GM12865 (cell line): ENCODE results near the gene ANO1.

Experiments
- DNase-seq: peaks from one replicate; pipeline ENCODE4 v3.0.0; 2010; ENCODE audit warnings: low read depth
- H3K4me3 ChIP-seq: 2 replicates; pipeline ENCODE4 v1.5.1; 2011; ENCODE audit warnings: mild to moderate bottlenecking, low read depth, low read length, control low read depth
- TF ChIP-seq, protein P1 (sequence below): IDR thresholded peaks from 2 replicates; pipeline ENCODE4 v1.5.1; 2011; ENCODE audit warnings: low read length, control low read depth, low read depth, inconsistent platforms; ENCODE audit not compliant: insufficient read depth; ENCODE audit errors: missing control alignments

The ANO1 gene

DNA sequence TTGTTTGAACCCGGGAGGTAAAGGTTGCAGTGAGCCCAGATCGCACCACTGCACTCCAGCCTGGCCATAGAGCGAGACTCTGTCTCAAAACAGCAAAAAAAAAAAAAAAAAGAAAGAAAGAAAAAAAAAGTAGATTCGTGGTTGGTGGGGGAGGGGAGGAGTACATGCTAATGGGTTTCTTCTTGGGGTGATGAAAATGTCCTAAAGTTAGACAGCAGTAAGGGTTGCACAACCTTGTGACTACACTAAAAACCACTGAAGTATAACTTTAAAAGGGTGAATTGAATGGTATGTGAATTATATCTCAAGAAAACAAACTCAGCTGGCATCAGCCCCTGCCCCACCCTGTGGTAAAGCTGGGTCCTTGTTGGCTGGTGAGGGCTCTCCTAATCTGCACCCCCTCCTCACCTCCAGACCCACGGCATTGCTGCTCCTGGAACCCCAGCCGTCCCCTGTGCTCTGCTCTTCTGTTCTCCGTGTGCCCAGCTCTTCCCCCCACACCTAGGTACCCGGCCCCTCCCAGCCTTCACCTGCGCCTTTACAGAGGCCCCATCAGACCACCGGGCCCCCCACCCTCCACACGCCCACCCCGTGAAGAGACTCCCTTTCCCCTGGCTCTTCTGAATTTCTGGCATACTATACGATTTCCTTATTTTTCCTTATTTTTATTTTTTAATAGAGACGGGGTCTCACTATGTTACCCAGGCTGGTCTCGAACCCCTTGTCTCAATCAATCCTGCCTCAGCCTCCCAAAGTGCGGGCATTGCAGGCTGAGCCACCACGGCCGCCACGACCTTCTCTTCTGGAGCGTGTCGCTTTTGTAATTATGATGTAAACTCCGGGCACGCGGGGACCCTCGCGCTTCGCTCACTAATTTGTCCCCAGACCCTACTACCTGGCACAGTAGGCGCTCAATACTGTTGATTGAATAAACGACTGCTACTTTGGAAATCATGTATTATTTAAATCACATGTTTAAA, 124.1 kb downstream of the ANO1 start:
- TF ChIP-seq, protein P1, sequence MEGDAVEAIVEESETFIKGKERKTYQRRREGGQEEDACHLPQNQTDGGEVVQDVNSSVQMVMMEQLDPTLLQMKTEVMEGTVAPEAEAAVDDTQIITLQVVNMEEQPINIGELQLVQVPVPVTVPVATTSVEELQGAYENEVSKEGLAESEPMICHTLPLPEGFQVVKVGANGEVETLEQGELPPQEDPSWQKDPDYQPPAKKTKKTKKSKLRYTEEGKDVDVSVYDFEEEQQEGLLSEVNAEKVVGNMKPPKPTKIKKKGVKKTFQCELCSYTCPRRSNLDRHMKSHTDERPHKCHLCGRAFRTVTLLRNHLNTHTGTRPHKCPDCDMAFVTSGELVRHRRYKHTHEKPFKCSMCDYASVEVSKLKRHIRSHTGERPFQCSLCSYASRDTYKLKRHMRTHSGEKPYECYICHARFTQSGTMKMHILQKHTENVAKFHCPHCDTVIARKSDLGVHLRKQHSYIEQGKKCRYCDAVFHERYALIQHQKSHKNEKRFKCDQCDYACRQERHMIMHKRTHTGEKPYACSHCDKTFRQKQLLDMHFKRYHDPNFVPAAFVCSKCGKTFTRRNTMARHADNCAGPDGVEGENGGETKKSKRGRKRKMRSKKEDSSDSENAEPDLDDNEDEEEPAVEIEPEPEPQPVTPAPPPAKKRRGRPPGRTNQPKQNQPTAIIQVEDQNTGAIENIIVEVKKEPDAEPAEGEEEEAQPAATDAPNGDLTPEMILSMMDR: no peak
- H3K4me3 ChIP-seq: peak overlapping the region; percentile 86
- DNase-seq: no peak

DNA sequence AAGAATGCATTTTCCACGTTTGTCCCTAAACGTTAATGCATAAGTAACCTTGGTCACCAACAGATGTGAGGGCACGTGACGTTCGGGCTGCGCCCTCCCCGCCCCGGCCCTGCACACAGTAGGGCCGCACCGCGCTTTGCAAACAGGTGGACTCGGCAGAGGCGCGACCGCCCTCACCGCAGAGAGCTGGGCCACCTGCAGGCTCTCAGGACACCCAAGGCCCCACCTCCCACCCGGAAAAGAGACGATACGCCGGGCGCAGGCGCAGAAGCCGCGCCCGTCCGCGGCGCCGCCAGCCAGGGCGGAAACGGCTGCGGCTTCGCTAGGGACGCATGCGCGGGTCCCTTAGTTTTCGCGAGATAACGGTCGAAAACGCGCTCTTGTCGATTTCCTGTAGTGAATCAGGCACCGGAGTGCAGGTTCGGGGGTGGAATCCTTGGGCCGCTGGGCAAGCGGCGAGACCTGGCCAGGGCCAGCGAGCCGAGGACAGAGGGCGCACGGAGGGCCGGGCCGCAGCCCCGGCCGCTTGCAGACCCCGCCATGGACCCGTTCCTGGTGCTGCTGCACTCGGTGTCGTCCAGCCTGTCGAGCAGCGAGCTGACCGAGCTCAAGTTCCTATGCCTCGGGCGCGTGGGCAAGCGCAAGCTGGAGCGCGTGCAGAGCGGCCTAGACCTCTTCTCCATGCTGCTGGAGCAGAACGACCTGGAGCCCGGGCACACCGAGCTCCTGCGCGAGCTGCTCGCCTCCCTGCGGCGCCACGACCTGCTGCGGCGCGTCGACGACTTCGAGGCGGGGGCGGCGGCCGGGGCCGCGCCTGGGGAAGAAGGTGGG, 125.0 kb downstream of the ANO1 start, which contains the start of gene FADD:
Gene FADD (plus strand): TSS at position 377 of the 831 bp plus-strand sequence. CDS start 164 bp downstream, at position 541.
- peak; percentile 96 for DNase-seq
- H3K4me3 ChIP-seq: peak within 1 kb of the TSS; percentile 86
- TF ChIP-seq, protein P1: no peak

DNA sequence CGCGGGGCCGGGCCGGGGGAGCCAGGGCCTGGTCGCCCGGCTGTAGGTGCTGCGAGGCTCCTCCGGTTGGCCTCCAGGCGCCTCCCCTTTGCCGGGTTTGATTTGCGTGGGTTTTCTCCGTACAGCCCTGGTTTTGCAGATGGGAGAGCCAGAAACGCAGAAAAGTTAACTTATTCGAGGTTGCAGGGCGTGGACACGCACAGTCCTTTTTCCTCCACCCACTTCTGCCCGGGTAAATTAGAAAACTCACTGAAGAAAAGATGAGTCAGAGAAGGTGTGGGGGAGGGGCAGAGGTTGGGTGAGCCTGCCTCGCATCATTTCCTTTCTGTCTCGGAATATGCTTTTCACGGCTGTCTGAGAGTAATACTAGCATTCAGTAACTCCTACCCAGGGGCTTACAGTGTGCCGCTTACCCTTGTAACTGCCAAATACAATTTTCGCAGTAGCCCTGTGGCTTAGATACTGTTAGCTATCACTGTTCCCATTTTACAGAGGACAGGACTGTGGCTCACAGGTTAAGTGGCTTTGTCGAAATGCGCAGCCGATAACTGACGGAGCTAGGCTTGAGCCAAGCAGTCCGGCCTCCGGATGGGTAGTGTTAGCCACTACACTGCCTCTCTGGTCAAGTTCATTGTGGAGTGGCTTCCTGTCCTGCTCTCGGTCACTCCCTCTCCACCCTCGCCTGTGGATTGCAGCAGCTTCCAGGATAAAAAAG, 125.8 kb downstream of the ANO1 start:
- TF ChIP-seq, protein P1: no peak
- peak overlapping the region; percentile 86 for H3K4me3 ChIP-seq
- DNase-seq: peak; percentile 86

- peak; percentile 55 for DNase-seq
- TF ChIP-seq, protein P1: no peak
- peak overlapping the region; percentile 86 for H3K4me3 ChIP-seq
These were observed 126.3 kb downstream of the ANO1 start for GRCh38 chr11:70204466-70204799.

DNA sequence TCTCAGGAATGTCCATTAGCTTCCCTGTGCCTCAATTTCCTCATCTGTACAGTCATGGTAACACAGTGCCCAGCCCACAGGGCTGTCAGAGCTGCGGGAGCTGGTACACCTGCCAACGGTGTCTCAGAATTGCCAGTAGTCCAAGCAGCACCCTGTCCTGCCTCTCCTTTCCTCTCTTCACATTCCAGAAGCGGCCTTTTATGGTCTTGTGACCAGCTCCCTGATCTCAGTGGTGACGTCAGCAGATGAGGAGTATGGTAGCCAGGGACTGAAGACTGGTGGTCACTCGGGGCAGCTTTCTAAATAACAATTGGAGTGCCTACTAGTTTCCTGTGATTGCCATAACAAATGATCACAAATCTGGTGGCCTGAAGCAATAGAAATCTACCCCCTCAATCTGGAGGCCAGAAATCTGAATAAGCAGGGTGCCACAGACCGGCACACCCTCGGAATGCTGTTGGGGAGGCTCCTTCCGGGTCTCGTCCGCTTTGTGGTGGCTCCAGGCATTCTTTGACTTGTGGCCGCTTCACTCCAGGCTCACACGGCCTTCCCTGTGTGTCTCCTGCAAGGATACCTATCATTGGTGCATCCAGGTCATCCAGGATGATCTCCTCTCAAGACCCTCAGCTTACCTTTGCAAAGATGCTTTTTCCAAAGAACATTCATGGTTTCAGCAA, 127.1 kb downstream of the ANO1 start:
- TF ChIP-seq, protein P1: no peak
- no peak for DNase-seq
- no peak overlapping the region for H3K4me3 ChIP-seq

- TF ChIP-seq, protein P1: no peak
- H3K4me3 ChIP-seq: no peak overlapping the region
- no peak for DNase-seq
These were observed 127.6 kb downstream of the ANO1 start for GRCh38 chr11:70205766-70206165.
